ENCODE measurements around the gene LRCH2. TPM values are rescaled to one million over a fixed set of nuclear protein-coding genes. Genes with fewer than 3 reads are reported as not detected.
A peak's percentile ranks its signal among the peaks of the same experiment; 100 is the strongest.

The LRCH2 gene
- total RNA-seq, 4 donors from 2014 or later = 3.3 to 7.1 (median 5.7) TPM

DNA sequence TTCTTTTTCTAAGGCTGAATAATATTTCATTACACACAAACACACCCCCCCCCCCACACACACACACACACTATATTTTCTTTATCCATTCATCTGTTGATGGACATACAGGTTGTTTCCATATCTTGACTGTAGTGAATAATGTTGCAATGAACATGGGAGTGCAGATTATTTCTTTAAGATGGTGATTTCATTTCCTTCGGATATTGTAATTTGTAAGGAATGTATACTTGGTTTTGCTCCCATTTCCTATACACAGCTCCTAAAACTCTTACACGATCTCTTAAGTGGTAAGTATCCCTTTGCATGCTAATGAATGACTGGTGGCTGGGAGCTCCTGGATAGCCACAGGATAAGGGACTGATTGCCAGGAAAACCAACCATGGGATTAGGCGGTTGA, 59.3 kb downstream of the LRCH2 start:
- no peak overlapping the region for H3K4me3 ChIP-seq
- TF ChIP-seq CTCF (IDR thresholded peaks at IDR 0.05) = no peak
- TF ChIP-seq EP300 (IDR thresholded peaks at IDR 0.05) = no peak
- TF ChIP-seq POLR2A (IDR thresholded peaks at IDR 0.05) = no peak
- WGBS, 2 donors = 82 to 84% methylated on average over 3 of the region's 3 CpGs

GRCh38 chrX:115173181-115173580, 60.7 kb downstream of the LRCH2 start:
- H3K4me1 ChIP-seq = no peaks in the 10 kb centered on the region
- H3K27me3 ChIP-seq = peaks cover 0 to 12% of the 10 kb centered on the region in 2 donors
- no peaks in the 10 kb centered on the region for H3K36me3 ChIP-seq
- 68 to 80% methylated on average over 9 of the region's 9 CpGs for WGBS, 2 donors
- H3K4me3 ChIP-seq = no peak overlapping the region
- no peak for DNase-seq (ENCODE audit: low spot score in 2 of 2)
- H3K27ac ChIP-seq = no peak overlapping the region
- no peaks in the 10 kb centered on the region for H3K9me3 ChIP-seq
- TF ChIP-seq EP300 (IDR thresholded peaks at IDR 0.05) (no peak), POLR2A (IDR thresholded peaks at IDR 0.05) (no peak), CTCF (IDR thresholded peaks at IDR 0.05) (no peak)

More for the DNA sequence above, 59.3 kb downstream of the LRCH2 start:
- Histone ChIP-seq H3K36me3 (no peaks in the 10 kb centered on the region), H3K9me3 (no peaks in the 10 kb centered on the region), H3K27me3 (peaks cover 0 to 12% of the 10 kb centered on the region in 2 donors), H3K27ac (no peak overlapping the region), H3K4me1 (no peaks in the 10 kb centered on the region)
- DNase-seq (ENCODE audit: low spot score in 2 of 2) = no peak

DNA sequence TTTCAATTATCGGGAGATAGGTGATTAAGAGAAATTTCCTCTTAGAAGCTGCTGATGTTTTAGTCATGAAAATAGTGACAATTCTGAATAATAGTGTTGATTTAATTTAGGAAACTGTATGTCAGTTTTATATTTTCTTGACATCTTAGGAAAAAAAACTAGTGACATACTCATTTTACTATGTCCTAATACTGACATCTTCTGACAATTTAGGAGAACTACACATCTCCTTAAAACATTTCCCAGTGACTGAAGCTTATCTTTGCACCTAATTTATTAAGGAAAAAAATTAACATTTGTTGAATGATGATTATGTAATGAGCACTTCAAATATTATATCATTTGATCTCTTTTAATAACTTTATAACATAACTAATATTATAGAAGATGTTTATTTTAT, 86.7 kb downstream of the LRCH2 start:
- Histone ChIP-seq H3K27me3 (peaks cover 0 to 8% of the 10 kb centered on the region in 2 donors), H3K4me3 (no peak overlapping the region), H3K4me1 (no peaks in the 10 kb centered on the region), H3K27ac (no peak overlapping the region), H3K36me3 (no peaks in the 10 kb centered on the region), H3K9me3 (no peaks in the 10 kb centered on the region)
- 75 to 83% methylated on average over 1 of the region's 1 CpG for WGBS, 2 donors
- no peak for TF ChIP-seq EP300 (IDR thresholded peaks at IDR 0.05)
- TF ChIP-seq CTCF (IDR thresholded peaks at IDR 0.05) = peak in 4 of 5 experiments; percentile 17 to 54 (median 34)
- no peak for DNase-seq (ENCODE audit: low spot score in 2 of 2)

GRCh38 chrX:115142057-115142456, 91.8 kb downstream of the LRCH2 start:
- TF ChIP-seq CTCF (IDR thresholded peaks at IDR 0.05) (no peak), POLR2A (IDR thresholded peaks at IDR 0.05) (no peak), EP300 (IDR thresholded peaks at IDR 0.05) (no peak)
- no peak for DNase-seq (ENCODE audit: low spot score in 2 of 2)

GRCh38 chrX:115138040-115138439, 95.9 kb downstream of the LRCH2 start:
- Histone ChIP-seq H3K36me3 (peaks cover 0 to 11% (median 0%) of the 10 kb centered on the region in 3 donors), H3K4me3 (no peak overlapping the region), H3K27ac (no peak overlapping the region), H3K9me3 (no peaks in the 10 kb centered on the region), H3K27me3 (peaks cover 0 to 11% of the 10 kb centered on the region in 2 donors), H3K4me1 (no peaks in the 10 kb centered on the region)
- WGBS, 2 donors = 53 to 81% methylated on average over 5 of the region's 5 CpGs
- no peak for DNase-seq (ENCODE audit: low spot score in 2 of 2)
- TF ChIP-seq CTCF (IDR thresholded peaks at IDR 0.05) (no peak), POLR2A (IDR thresholded peaks at IDR 0.05) (no peak), EP300 (IDR thresholded peaks at IDR 0.05) (no peak)

More at GRCh38 chrX:115142057-115142456, 91.8 kb downstream of the LRCH2 start:
- Histone ChIP-seq H3K27ac (no peak overlapping the region), H3K36me3 (peaks cover 0 to 11% (median 0%) of the 10 kb centered on the region in 3 donors), H3K9me3 (no peaks in the 10 kb centered on the region), H3K4me1 (no peaks in the 10 kb centered on the region), H3K27me3 (peaks cover 0 to 7% of the 10 kb centered on the region in 2 donors), H3K4me3 (no peak overlapping the region)

Measured in tibial nerve (tissue), 4 donors.